SK-N-SH (cell line): ENCODE results near the gene ATN1.
A peak's percentile ranks its signal among the peaks of the same experiment; 100 is the strongest.

Experiments used
- GABPA ChIP-seq: IDR thresholded peaks from 2 replicates; pipeline ENCODE4 v1.4.0; 2012; ENCODE audit warnings: low read depth, mild to moderate bottlenecking
- NRF1 ChIP-seq: IDR thresholded peaks from 2 replicates; pipeline ENCODE4 v1.6.1; 2012; ENCODE audit warnings: low read depth, mild to moderate bottlenecking, low read length
- POLR2AphosphoS5 ChIP-seq: IDR thresholded peaks from 2 replicates; pipeline ENCODE4 v1.6.1; 2012; ENCODE audit warnings: low read depth, low read length
- RCOR1 ChIP-seq: fragments of 150-350 bp; IDR thresholded peaks from 2 replicates; pipeline ENCODE4 v1.6.1; 2017; ENCODE audit warnings: antibody characterized with exemption, low read length
- REST ChIP-seq: IDR thresholded peaks from 2 replicates; pipeline ENCODE4 v1.6.1; 2012; ENCODE audit warnings: mild to moderate bottlenecking, low read depth, low read length, moderate library complexity
- RFX5 ChIP-seq: IDR thresholded peaks from 2 replicates; pipeline ENCODE4 v1.6.1; 2012; ENCODE audit warnings: mild to moderate bottlenecking, improper control_type of control experiment, low read length
- SIN3A ChIP-seq: IDR thresholded peaks from 2 replicates; pipeline ENCODE4 v1.6.1; 2012; ENCODE audit warnings: low read depth, mild to moderate bottlenecking, low read length, moderate library complexity, borderline replicate concordance
- SMC3 ChIP-seq: IDR thresholded peaks from 2 replicates; pipeline ENCODE4 v1.6.1; 2012; ENCODE audit warnings: low read depth, low read length, improper control_type of control experiment
- TAF1 ChIP-seq: IDR thresholded peaks from 2 replicates; pipeline ENCODE4 v1.6.1; 2012; ENCODE audit warnings: low read depth, mild to moderate bottlenecking, low read length, moderate library complexity, borderline replicate concordance
- YY1 ChIP-seq: IDR thresholded peaks from 2 replicates; pipeline ENCODE4 v1.4.0; 2012; ENCODE audit warnings: low read depth, mild to moderate bottlenecking
- TF ChIP-seq, protein P1 (sequence below): fragments of 200-600 bp; sonication (generic); IDR thresholded peaks from 2 replicates; pipeline ENCODE4 v1.6.1; 2017; ENCODE audit warnings: antibody characterized with exemption, mild to moderate bottlenecking, moderate library complexity
- TF ChIP-seq, protein P2 (sequence below): IDR thresholded peaks from 2 replicates; pipeline ENCODE4 v1.4.0; 2012; ENCODE audit warnings: low read depth
- TF ChIP-seq, protein P3 (sequence below): IDR thresholded peaks from 2 replicates; pipeline ENCODE4 v1.4.0; 2012; ENCODE audit warnings: low read depth, borderline replicate concordance

- TF ChIP-seq RCOR1 (no peak), RFX5 (no peak), GABPA (no peak), REST (no peak), POLR2AphosphoS5 (peak; percentile 47; the same call in 1 of the 2 replicates), NRF1 (no peak), SMC3 (no peak), YY1 (no peak), SIN3A (no peak), TAF1 (no peak)
- TF ChIP-seq, protein P1, sequence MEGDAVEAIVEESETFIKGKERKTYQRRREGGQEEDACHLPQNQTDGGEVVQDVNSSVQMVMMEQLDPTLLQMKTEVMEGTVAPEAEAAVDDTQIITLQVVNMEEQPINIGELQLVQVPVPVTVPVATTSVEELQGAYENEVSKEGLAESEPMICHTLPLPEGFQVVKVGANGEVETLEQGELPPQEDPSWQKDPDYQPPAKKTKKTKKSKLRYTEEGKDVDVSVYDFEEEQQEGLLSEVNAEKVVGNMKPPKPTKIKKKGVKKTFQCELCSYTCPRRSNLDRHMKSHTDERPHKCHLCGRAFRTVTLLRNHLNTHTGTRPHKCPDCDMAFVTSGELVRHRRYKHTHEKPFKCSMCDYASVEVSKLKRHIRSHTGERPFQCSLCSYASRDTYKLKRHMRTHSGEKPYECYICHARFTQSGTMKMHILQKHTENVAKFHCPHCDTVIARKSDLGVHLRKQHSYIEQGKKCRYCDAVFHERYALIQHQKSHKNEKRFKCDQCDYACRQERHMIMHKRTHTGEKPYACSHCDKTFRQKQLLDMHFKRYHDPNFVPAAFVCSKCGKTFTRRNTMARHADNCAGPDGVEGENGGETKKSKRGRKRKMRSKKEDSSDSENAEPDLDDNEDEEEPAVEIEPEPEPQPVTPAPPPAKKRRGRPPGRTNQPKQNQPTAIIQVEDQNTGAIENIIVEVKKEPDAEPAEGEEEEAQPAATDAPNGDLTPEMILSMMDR, result no peak
- TF ChIP-seq, protein P2, sequence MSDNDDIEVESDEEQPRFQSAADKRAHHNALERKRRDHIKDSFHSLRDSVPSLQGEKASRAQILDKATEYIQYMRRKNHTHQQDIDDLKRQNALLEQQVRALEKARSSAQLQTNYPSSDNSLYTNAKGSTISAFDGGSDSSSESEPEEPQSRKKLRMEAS, result no peak
- TF ChIP-seq, protein P3, sequence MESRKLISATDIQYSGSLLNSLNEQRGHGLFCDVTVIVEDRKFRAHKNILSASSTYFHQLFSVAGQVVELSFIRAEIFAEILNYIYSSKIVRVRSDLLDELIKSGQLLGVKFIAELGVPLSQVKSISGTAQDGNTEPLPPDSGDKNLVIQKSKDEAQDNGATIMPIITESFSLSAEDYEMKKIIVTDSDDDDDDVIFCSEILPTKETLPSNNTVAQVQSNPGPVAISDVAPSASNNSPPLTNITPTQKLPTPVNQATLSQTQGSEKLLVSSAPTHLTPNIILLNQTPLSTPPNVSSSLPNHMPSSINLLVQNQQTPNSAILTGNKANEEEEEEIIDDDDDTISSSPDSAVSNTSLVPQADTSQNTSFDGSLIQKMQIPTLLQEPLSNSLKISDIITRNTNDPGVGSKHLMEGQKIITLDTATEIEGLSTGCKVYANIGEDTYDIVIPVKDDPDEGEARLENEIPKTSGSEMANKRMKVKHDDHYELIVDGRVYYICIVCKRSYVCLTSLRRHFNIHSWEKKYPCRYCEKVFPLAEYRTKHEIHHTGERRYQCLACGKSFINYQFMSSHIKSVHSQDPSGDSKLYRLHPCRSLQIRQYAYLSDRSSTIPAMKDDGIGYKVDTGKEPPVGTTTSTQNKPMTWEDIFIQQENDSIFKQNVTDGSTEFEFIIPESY, result no peak
These were observed 10.8 kb downstream of the ATN1 start for GRCh38 chr12:6938353-6939190.
